SK-N-SH treated with all-trans-retinoic acid at 6 μM for 48 hours (cell line): ENCODE results near the gene NEK4.

Experiments
- ATAC-seq: fragments of 200-7000 bp; cut with Tn5 transposase; 3 replicates; pipeline ENCODE4 v1.9.1; 2020; ENCODE audit warnings: mild to moderate bottlenecking, moderate library complexity
- ARNTL ChIP-seq: fragments of 450-650 bp; formaldehyde crosslinking; IDR thresholded peaks from 2 replicates; pipeline ENCODE4 v1.5.0; 2020; ENCODE audit warnings: low read depth, mild to moderate bottlenecking, moderate library complexity, borderline replicate concordance
- BACH2 ChIP-seq: fragments of 250-450 bp; sonication (Bioruptor Pico); IDR thresholded peaks from 2 replicates; pipeline ENCODE4 v1.9.0; 2021; ENCODE audit warnings: mild to moderate bottlenecking, borderline replicate concordance
- CSDC2 ChIP-seq: fragments of 250-450 bp; sonication (Bioruptor Pico); IDR thresholded peaks from 2 replicates; pipeline ENCODE4 v1.5.0; 2020; ENCODE audit warnings: mild to moderate bottlenecking, moderate library complexity
- ESRRG ChIP-seq: fragments of 250-450 bp; sonication (Bioruptor Pico); IDR thresholded peaks from 2 replicates; pipeline ENCODE4 v1.6.1; 2021; ENCODE audit warnings: mild to moderate bottlenecking
- GLIS3 ChIP-seq: fragments of 250-450 bp; sonication (Bioruptor Pico); IDR thresholded peaks from 2 replicates; pipeline ENCODE4 v1.5.0; 2020; ENCODE audit warnings: mild to moderate bottlenecking, moderate library complexity
- ISL1 ChIP-seq: fragments of 250-450 bp; sonication (Bioruptor Pico); IDR thresholded peaks from 2 replicates; pipeline ENCODE4 v2.1.2; 2022; ENCODE audit warnings: mild to moderate bottlenecking, moderate library complexity
- OSR1 ChIP-seq: fragments of 250-450 bp; sonication (Bioruptor Pico); IDR thresholded peaks from 2 replicates; pipeline ENCODE4 v1.8.0; 2022; ENCODE audit warnings: moderate library complexity, mild to moderate bottlenecking, inconsistent platforms
- PPARA ChIP-seq: fragments of 250-450 bp; sonication (Bioruptor Pico); IDR thresholded peaks from 2 replicates; pipeline ENCODE4 v1.5.0; 2020; ENCODE audit warnings: mild to moderate bottlenecking, borderline replicate concordance
- RARB ChIP-seq: fragments of 250-450 bp; sonication (Bioruptor Pico); IDR thresholded peaks from 2 replicates; pipeline ENCODE4 v1.8.0; 2021; ENCODE audit warnings: mild to moderate bottlenecking, moderate library complexity
- SNAI2 ChIP-seq: fragments of 250-450 bp; sonication (Bioruptor Pico); IDR thresholded peaks from 2 replicates; pipeline ENCODE4 v1.5.0; 2020; ENCODE audit warnings: mild to moderate bottlenecking, moderate library complexity
- TCF4 ChIP-seq: fragments of 250-450 bp; sonication (Bioruptor Pico); IDR thresholded peaks from 2 replicates; pipeline ENCODE4 v1.8.0; 2021; ENCODE audit warnings: mild to moderate bottlenecking, moderate library complexity, borderline replicate concordance
- TOX ChIP-seq: fragments of 250-450 bp; sonication (Bioruptor Pico); IDR thresholded peaks from 2 replicates; pipeline ENCODE4 v1.8.0; 2021; ENCODE audit warnings: mild to moderate bottlenecking, moderate library complexity, borderline replicate concordance
- ZFP3 ChIP-seq: fragments of 250-450 bp; sonication (Bioruptor Pico); IDR thresholded peaks from 2 replicates; pipeline ENCODE4 v1.5.0; 2020; ENCODE audit warnings: mild to moderate bottlenecking, moderate library complexity
- ZFP30 ChIP-seq: fragments of 450-650 bp; formaldehyde crosslinking; IDR thresholded peaks from 2 replicates; pipeline ENCODE4 v1.5.0; 2022; ENCODE audit warnings: mild to moderate bottlenecking, moderate library complexity
- ZNF565 ChIP-seq: fragments of 450-650 bp; formaldehyde crosslinking; conservative IDR thresholded peaks from 2 replicates; pipeline ENCODE4 v1.5.0; 2020; ENCODE audit warnings: low read depth, mild to moderate bottlenecking, moderate library complexity
- ZNF70 ChIP-seq: fragments of 450-650 bp; formaldehyde crosslinking; IDR thresholded peaks from 2 replicates; pipeline ENCODE4 v1.5.0; 2020; ENCODE audit warnings: mild to moderate bottlenecking, moderate library complexity
- ZNF8 ChIP-seq: fragments of 450-650 bp; formaldehyde crosslinking; IDR thresholded peaks from 2 replicates; pipeline ENCODE4 v1.5.0; 2020; ENCODE audit warnings: mild to moderate bottlenecking, moderate library complexity
- TF ChIP-seq, protein P1 (sequence below): fragments of 250-450 bp; sonication (Bioruptor Pico); IDR thresholded peaks from 2 replicates; pipeline ENCODE4 v1.5.0; 2020; ENCODE audit warnings: mild to moderate bottlenecking, moderate library complexity
- TF ChIP-seq, protein P2 (sequence below): fragments of 250-450 bp; sonication (Bioruptor Pico); IDR thresholded peaks from 2 replicates; pipeline ENCODE4 v1.8.0; 2020; ENCODE audit warnings: mild to moderate bottlenecking, moderate library complexity, borderline replicate concordance
- TF ChIP-seq, protein P3 (sequence below): fragments of 250-450 bp; sonication (Bioruptor Pico); IDR thresholded peaks from 2 replicates; pipeline ENCODE4 v1.8.0; 2021; ENCODE audit warnings: low read depth, mild to moderate bottlenecking, moderate library complexity, borderline replicate concordance
- TF ChIP-seq, protein P4 (sequence below): fragments of 250-450 bp; sonication (Bioruptor Pico); IDR thresholded peaks from 2 replicates; pipeline ENCODE4 v1.5.1; 2020; ENCODE audit warnings: low read depth, mild to moderate bottlenecking, moderate library complexity

Gene NEK4

DNA sequence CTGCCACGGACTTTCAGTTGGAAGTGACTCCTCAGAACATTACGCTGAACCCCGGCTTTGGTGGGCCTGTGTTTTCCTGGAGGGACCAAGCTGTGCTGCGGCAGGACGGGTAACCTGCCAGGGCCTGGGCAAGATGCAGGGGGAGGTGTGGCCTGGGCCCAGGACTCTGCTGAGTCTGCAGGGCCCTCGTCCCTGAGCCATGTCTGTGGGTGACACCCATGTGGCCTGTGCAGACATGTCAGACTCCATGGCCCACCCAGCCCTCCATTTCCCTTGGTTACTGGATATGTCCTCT lies 19.0 kb upstream of the NEK4 start:
- TF ChIP-seq ZNF565 (CRISPR knock-in tag) (no peak), OSR1 (CRISPR knock-in tag) (no peak), PPARA (CRISPR knock-in tag) (no peak), ESRRG (no peak), CSDC2 (CRISPR knock-in tag) (no peak), SNAI2 (CRISPR knock-in tag) (no peak), BACH2 (no peak), ZNF8 (CRISPR knock-in tag) (no peak)
- TF ChIP-seq, protein P1, sequence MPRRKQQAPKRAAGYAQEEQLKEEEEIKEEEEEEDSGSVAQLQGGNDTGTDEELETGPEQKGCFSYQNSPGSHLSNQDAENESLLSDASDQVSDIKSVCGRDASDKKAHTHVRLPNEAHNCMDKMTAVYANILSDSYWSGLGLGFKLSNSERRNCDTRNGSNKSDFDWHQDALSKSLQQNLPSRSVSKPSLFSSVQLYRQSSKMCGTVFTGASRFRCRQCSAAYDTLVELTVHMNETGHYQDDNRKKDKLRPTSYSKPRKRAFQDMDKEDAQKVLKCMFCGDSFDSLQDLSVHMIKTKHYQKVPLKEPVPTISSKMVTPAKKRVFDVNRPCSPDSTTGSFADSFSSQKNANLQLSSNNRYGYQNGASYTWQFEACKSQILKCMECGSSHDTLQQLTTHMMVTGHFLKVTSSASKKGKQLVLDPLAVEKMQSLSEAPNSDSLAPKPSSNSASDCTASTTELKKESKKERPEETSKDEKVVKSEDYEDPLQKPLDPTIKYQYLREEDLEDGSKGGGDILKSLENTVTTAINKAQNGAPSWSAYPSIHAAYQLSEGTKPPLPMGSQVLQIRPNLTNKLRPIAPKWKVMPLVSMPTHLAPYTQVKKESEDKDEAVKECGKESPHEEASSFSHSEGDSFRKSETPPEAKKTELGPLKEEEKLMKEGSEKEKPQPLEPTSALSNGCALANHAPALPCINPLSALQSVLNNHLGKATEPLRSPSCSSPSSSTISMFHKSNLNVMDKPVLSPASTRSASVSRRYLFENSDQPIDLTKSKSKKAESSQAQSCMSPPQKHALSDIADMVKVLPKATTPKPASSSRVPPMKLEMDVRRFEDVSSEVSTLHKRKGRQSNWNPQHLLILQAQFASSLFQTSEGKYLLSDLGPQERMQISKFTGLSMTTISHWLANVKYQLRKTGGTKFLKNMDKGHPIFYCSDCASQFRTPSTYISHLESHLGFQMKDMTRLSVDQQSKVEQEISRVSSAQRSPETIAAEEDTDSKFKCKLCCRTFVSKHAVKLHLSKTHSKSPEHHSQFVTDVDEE (CRISPR knock-in tag), result no peak
- TF ChIP-seq, protein P2, sequence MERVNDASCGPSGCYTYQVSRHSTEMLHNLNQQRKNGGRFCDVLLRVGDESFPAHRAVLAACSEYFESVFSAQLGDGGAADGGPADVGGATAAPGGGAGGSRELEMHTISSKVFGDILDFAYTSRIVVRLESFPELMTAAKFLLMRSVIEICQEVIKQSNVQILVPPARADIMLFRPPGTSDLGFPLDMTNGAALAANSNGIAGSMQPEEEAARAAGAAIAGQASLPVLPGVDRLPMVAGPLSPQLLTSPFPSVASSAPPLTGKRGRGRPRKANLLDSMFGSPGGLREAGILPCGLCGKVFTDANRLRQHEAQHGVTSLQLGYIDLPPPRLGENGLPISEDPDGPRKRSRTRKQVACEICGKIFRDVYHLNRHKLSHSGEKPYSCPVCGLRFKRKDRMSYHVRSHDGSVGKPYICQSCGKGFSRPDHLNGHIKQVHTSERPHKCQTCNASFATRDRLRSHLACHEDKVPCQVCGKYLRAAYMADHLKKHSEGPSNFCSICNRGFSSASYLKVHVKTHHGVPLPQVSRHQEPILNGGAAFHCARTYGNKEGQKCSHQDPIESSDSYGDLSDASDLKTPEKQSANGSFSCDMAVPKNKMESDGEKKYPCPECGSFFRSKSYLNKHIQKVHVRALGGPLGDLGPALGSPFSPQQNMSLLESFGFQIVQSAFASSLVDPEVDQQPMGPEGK, result no peak
- TF ChIP-seq, protein P3, sequence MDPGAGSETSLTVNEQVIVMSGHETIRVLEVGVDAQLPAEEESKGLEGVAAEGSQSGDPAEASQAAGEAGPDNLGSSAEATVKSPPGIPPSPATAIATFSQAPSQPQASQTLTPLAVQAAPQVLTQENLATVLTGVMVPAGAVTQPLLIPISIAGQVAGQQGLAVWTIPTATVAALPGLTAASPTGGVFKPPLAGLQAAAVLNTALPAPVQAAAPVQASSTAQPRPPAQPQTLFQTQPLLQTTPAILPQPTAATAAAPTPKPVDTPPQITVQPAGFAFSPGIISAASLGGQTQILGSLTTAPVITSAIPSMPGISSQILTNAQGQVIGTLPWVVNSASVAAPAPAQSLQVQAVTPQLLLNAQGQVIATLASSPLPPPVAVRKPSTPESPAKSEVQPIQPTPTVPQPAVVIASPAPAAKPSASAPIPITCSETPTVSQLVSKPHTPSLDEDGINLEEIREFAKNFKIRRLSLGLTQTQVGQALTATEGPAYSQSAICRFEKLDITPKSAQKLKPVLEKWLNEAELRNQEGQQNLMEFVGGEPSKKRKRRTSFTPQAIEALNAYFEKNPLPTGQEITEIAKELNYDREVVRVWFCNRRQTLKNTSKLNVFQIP (CRISPR knock-in tag), result no peak
- TF ChIP-seq, all 23 proteins: peak for 0
- ATAC-seq, result no peak

DNA sequence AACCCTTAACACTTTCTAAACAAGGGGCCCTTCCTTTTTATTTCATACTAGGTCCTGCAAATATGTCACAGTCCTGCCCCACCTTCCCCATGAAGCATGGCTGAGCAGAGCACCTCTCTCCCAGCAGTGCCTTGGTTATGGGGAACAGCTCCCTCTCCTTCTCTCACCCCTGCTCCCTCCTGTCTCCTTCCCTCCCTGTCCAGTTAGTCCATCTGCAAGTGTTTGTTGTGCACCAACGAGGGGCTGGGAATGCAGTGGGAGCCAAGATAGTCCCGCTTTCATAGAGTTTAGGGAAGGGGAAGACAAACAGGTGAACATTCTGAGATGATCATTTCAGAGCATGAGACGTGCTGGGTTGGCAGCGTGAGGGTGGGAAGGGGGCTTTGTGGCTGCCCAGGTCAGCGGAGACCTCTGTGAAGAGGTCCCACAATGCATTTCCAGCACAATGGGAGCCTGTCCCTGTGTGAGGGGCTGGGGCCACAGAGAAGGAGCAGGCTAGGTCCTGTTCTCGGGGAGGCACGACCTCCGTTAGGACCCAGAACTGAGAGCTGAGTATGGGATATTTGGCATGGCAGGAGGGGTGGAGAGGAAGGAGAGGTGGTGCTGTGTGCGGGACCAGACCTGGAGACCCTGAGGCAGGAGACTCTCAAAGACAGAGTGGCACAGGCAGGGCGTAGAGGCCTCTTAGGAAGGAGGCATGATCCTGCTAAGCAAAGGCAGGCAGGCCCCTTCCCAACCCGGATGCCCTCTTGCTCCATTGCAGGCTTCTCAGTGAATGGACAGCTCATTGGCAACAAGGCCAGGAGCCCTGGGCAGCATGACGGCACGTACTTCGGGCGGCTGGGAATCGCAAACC lies 18.4 kb upstream of the NEK4 start:
- TF ChIP-seq ARNTL (CRISPR knock-in tag) (no peak), BACH2 (no peak), PPARA (CRISPR knock-in tag) (no peak), RARB (CRISPR knock-in tag) (no peak), ZFP3 (CRISPR knock-in tag) (no peak), SNAI2 (CRISPR knock-in tag) (no peak), ESRRG (no peak), ZNF565 (CRISPR knock-in tag) (no peak), ZNF8 (CRISPR knock-in tag) (no peak), ZNF70 (CRISPR knock-in tag) (no peak), GLIS3 (CRISPR knock-in tag) (no peak)
- TF ChIP-seq, protein P1 (CRISPR knock-in tag), result no peak
- no peak for ATAC-seq

DNA sequence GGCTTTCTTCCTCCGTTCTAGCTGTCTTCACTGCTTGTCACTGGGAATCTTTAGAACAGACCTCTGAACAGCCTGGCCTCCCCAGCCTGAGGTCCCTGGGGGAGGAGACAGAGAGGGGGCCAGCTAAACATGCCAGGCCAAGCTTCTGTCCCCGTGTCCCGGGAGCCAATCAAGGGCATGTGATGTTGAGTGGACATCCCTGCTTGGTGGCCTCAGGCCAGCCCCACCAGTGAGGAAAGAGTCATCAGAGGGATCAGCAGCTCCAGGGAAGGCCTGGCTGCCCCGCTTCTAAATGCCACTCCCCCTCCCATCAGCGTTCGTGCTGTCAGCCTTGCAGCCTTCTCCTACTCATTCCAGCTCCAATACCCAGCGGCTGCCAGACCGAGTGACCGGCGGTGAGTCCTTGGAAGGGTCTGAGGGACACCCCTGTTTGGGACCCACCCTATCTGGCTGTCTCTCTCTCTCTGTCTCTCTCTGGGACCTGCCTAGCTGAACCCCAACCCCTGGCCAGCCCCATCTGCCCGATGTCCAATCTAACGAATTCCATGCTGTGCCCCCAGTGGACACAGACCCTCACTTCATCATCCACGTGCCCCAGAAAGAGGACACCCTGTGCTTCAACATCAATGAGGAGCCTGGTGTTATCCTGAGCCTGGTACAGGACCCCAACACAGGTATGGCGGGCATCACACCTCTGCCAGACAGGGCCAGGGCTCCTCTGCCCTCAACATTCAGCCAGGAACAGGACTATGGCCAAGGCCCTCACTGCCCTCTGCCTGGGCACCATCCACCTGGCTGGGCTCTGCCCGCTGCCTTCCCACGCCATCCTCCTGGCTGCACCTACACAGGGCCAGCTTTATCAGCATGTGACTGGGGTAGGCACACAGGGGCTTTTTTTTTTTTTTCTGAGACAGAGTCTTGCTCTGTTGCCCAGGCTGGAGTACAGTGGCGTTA lies 17.2 kb upstream of the NEK4 start:
- no peak for ATAC-seq
- no peak for TF ChIP-seq TCF4 (CRISPR knock-in tag)
- TF ChIP-seq ZFP3 (CRISPR knock-in tag), result no peak
- TF ChIP-seq ISL1 (CRISPR knock-in tag), result no peak
- TF ChIP-seq ZFP30 (CRISPR knock-in tag), result no peak
- TF ChIP-seq OSR1 (CRISPR knock-in tag), result no peak
- no peak for TF ChIP-seq TOX (CRISPR knock-in tag)
- no peak for TF ChIP-seq ARNTL (CRISPR knock-in tag)
- no peak for TF ChIP-seq RARB (CRISPR knock-in tag)
- TF ChIP-seq PPARA (CRISPR knock-in tag), result no peak
- TF ChIP-seq, protein P1 (CRISPR knock-in tag), result no peak
- TF ChIP-seq, protein P4, sequence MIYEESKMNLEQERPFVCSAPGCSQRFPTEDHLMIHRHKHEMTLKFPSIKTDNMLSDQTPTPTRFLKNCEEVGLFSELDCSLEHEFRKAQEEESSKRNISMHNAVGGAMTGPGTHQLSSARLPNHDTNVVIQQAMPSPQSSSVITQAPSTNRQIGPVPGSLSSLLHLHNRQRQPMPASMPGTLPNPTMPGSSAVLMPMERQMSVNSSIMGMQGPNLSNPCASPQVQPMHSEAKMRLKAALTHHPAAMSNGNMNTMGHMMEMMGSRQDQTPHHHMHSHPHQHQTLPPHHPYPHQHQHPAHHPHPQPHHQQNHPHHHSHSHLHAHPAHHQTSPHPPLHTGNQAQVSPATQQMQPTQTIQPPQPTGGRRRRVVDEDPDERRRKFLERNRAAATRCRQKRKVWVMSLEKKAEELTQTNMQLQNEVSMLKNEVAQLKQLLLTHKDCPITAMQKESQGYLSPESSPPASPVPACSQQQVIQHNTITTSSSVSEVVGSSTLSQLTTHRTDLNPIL, result no peak
- no peak for TF ChIP-seq BACH2
- TF ChIP-seq ZNF70 (CRISPR knock-in tag), result no peak
